K562 (cell line): ENCODE results near the gene RYR1. TPM values are rescaled to one million over a fixed set of nuclear protein-coding genes. Genes with fewer than 3 reads are reported as not detected.

Experiments used
- ATF3 ChIP-seq, 2 experiments: fragments of 450-650 bp in 1 of 2; sonication (generic) in 1 of 2; formaldehyde crosslinking in 1 of 2; IDR thresholded peaks in 1 of 2; conservative IDR thresholded peaks in 1 of 2; 2 replicates each; pipeline versions ENCODE4 v1.6.1 to v1.8.1; 2016 to 2023; ENCODE audit warnings: mild to moderate bottlenecking in 2 of 2, moderate library complexity in 2 of 2, inconsistent platforms in 1 of 2, missing genetic modification reagents in 1 of 2
- CCAR2 ChIP-seq: fragments of 200-400 bp; formaldehyde crosslinking; IDR thresholded peaks from 2 replicates; pipeline ENCODE4 v1.6.1; 2017; ENCODE audit warnings: mild to moderate bottlenecking, low read depth, low read length
- CREB3 ChIP-seq: fragments of 450-650 bp; conservative IDR thresholded peaks from 2 replicates; pipeline ENCODE4 v1.6.1; 2016; ENCODE audit warnings: missing genetic modification characterization, low read depth, mild to moderate bottlenecking, missing compliant biosample characterization, moderate library complexity
- CTCF ChIP-seq, 3 experiments: IDR thresholded peaks in 2 of 3; conservative IDR thresholded peaks in 1 of 3; 2 replicates each; pipeline ENCODE4 v1.5.1; 2011 to 2012; ENCODE audit warnings: low read length in 3 of 3, mild to moderate bottlenecking in 3 of 3, control low read depth in 2 of 3, improper control_type of control experiment in 1 of 3, inconsistent platforms in 1 of 3, low read depth in 1 of 3, mixed read lengths in 1 of 3, moderate library complexity in 1 of 3; ENCODE audit not compliant: insufficient read depth in 2 of 3
- ETV6 ChIP-seq, 3 experiments: fragments of 150-350 bp in 1 of 3; sonication (generic) in 1 of 3; formaldehyde crosslinking in 1 of 3; IDR thresholded peaks; 2 replicates each; pipeline versions ENCODE4 v1.6.1 to v1.8.0; 2014 to 2022; ENCODE audit warnings: borderline replicate concordance in 2 of 3, low read depth in 2 of 3, antibody characterized with exemption in 1 of 3, low read length in 1 of 3, mild to moderate bottlenecking in 1 of 3, missing genetic modification reagents in 1 of 3
- FOXM1 ChIP-seq, 2 experiments: fragments of 450-650 bp in 1 of 2; sonication (generic) in 1 of 2; formaldehyde crosslinking in 1 of 2; IDR thresholded peaks; 2 replicates each; pipeline versions ENCODE4 v1.6.1 to v1.9.0; 2017 to 2022; ENCODE audit warnings: low read depth in 2 of 2, mild to moderate bottlenecking in 2 of 2, missing genetic modification reagents in 1 of 2, moderate library complexity in 1 of 2
- GTF2E2 ChIP-seq: fragments of 200-800 bp; sonication (Bioruptor generic); IDR thresholded peaks from 2 replicates; pipeline ENCODE4 v1.6.1; 2016; ENCODE audit warnings: missing genetic modification characterization, missing compliant biosample characterization
- HOXB6 ChIP-seq: fragments of 250-450 bp; sonication (Bioruptor Pico); IDR thresholded peaks from 2 replicates; pipeline ENCODE4 v1.5.1; 2022; ENCODE audit warnings: mild to moderate bottlenecking, borderline replicate concordance
- KAT2B ChIP-seq: IDR thresholded peaks from one replicate; pipeline ENCODE4 v1.6.1; 2012; ENCODE audit warnings: low read depth, mild to moderate bottlenecking, control low read depth, inconsistent platforms, low read length, moderate library complexity
- KDM1A ChIP-seq, 2 experiments: fragments of 450-650 bp; IDR thresholded peaks; 2 replicates each; pipeline ENCODE4 v1.6.1; 2016; ENCODE audit warnings: mild to moderate bottlenecking in 2 of 2
- MEIS2 ChIP-seq: fragments of 450-650 bp; IDR thresholded peaks from 2 replicates; pipeline ENCODE4 v1.6.1; 2014; ENCODE audit warnings: mild to moderate bottlenecking; ENCODE audit not compliant: partially characterized antibody
- NCOA6 ChIP-seq: fragments of 450-650 bp; IDR thresholded peaks from 2 replicates; pipeline ENCODE4 v1.6.1; 2017; ENCODE audit warnings: mild to moderate bottlenecking
- NCOR1 ChIP-seq: fragments of 450-650 bp; IDR thresholded peaks from 2 replicates; pipeline ENCODE4 v1.6.1; 2016; ENCODE audit warnings: mild to moderate bottlenecking, moderate library complexity
- NFIX ChIP-seq: fragments of 250-450 bp; sonication (Bioruptor Pico); IDR thresholded peaks from 2 replicates; pipeline ENCODE4 v1.4.0; 2020; ENCODE audit warnings: low read depth, mild to moderate bottlenecking, moderate library complexity
- RBM39 ChIP-seq: fragments of 200-400 bp; formaldehyde crosslinking; optimal IDR thresholded peaks from 2 replicates; pipeline ENCODE3; 2018; ENCODE audit warnings: low read depth, low read length
- SLC30A9 ChIP-seq: fragments of 250-450 bp; sonication (Bioruptor Pico); IDR thresholded peaks from 2 replicates; pipeline ENCODE4 v1.8.0; 2022; ENCODE audit warnings: mild to moderate bottlenecking, moderate library complexity
- SMC3 ChIP-seq: conservative IDR thresholded peaks from 2 replicates; pipeline ENCODE4 v1.6.1; 2011; ENCODE audit warnings: low read depth, low read length, improper control_type of control experiment; ENCODE audit not compliant: insufficient read depth
- ZNF639 ChIP-seq, 2 experiments: fragments of 200-800 bp in 1 of 2; sonication (Bioruptor generic) in 1 of 2; sonication (generic) in 1 of 2; formaldehyde crosslinking in 1 of 2; IDR thresholded peaks in 1 of 2; conservative IDR thresholded peaks in 1 of 2; 2 replicates each; pipeline versions ENCODE4 v1.5.0 to v1.6.1; 2016 to 2020; ENCODE audit warnings: missing compliant biosample characterization in 1 of 2, missing genetic modification characterization in 1 of 2, missing genetic modification reagents in 1 of 2
- ZNF785 ChIP-seq: fragments of 250-450 bp; sonication (Bioruptor Pico); IDR thresholded peaks from 2 replicates; pipeline ENCODE4 v1.4.0; 2020; ENCODE audit warnings: mild to moderate bottlenecking
- ZSCAN32 ChIP-seq: fragments of 450-650 bp; formaldehyde crosslinking; IDR thresholded peaks from 2 replicates; pipeline ENCODE4 v1.4.0; 2020; ENCODE audit warnings: mild to moderate bottlenecking, moderate library complexity
- ZZZ3 ChIP-seq: fragments of 450-650 bp; IDR thresholded peaks from 2 replicates; pipeline ENCODE4 v1.6.1; 2016; ENCODE audit warnings: antibody characterized with exemption, mild to moderate bottlenecking, moderate library complexity
- polyA plus RNA-seq, 8 experiments: library from polyadenylated mRNA; depleted of rRNA in 4 of 8; stranded (reverse) in 5 of 8; unstranded in 3 of 8; fragments of >200 nt; fragmentation: Nextera tagmentation in 2 of 8; fragmentation: Illumina TruSeq in 1 of 8; extraction: Ambion mirVana in 2 of 8; extraction: Trizol in 1 of 8; gene quantifications; 2 replicates each; pipeline versions ENCODE4 v1.2.1 to v1.2.3, GENCODE V29; 2011 to 2014; ENCODE audit warnings: inconsistent platforms in 1 of 8, missing spikeins in 1 of 8
- total RNA-seq, 7 experiments: library from RNA; depleted of rRNA in 6 of 7; stranded (reverse); fragments of >200 nt in 6 of 7; fragmentation: Illumina TruSeq in 2 of 7; extraction: Trizol in 2 of 7; gene quantifications; 2 replicates each; pipeline versions ENCODE4 v1.2.1 to v1.2.3, GENCODE V29; 2011 to 2021; ENCODE audit warnings: low replicate concordance in 1 of 7

RYR1 gene
- total and polyA plus RNA-seq, 9 of the 15 experiments (the other 6 are each of a cell fraction or from before 2014, with no cell fraction given) = 0.11 to 7.4 (median 3.7) TPM

- TF ChIP-seq CREB3 (tag) (no peak), FOXM1 (IDR thresholded peaks at IDR 0.05; ENCODE audit: low read depth) (peak; percentile 91), FOXM1 (CRISPR knock-in tag; IDR thresholded peaks at IDR 0.05; ENCODE audit: low read depth) (no peak), KDM1A (IDR thresholded peaks at IDR 0.05) (peak; percentile 88 to 92), MEIS2 (peak; percentile 100), ZSCAN32 (CRISPR knock-in tag) (no peak), SMC3 (peak; percentile 51), ZZZ3 (no peak), HOXB6 (0 out of 2 replicates have a peak, but pooled peaks have one; percentile 42), ZNF639 (CRISPR knock-in tag; conservative IDR thresholded peaks at IDR 0.05 in 1 of 2, IDR thresholded peaks at IDR 0.05 in 1 of 2) (peak in 1 of 2 experiments; percentile 95; a peak in 2 of 4 replicates), CCAR2 (no peak), NCOR1 (peak; percentile 96), CTCF (IDR thresholded peaks at IDR 0.05 in 2 of 3, conservative IDR thresholded peaks at IDR 0.05 in 1 of 3; ENCODE audit: insufficient read depth in 2 of 3, low read depth in 1 of 3, low read length in 3 of 3) (peak; percentile 64 to 84 (median 82); a peak in 5 of 6 replicates), ATF3 (IDR thresholded peaks at IDR 0.05) (peak; percentile 100), ATF3 (CRISPR knock-in tag; conservative IDR thresholded peaks at IDR 0.05) (peak; percentile 100), ZNF785 (no peak), ETV6 (IDR thresholded peaks at IDR 0.05; ENCODE audit: borderline replicate concordance in 1 of 2, low read depth in 2 of 2, low read length in 1 of 2) (peak in 1 of 2 experiments; percentile 72; a peak in 1 of 4 replicates), ETV6 (CRISPR knock-in tag; IDR thresholded peaks at IDR 0.05; ENCODE audit: borderline replicate concordance) (no peak), NFIX (CRISPR knock-in tag) (no peak), KAT2B (no peak), GTF2E2 (tag) (peak; percentile 74; the same call in 1 of the 2 replicates), SLC30A9 (CRISPR knock-in tag) (no peak), RBM39 (no peak), NCOA6 (no peak)
Observed at GRCh38 chr19:38543807-38544568, 110.5 kb downstream of the RYR1 start (continued).
